Neutrophil (primary cell): ENCODE measurements around the gene F7.
A peak's percentile ranks its signal among the peaks of the same experiment; 100 is the strongest.

Experiments used
- H3K27ac ChIP-seq: fragments of 200-600 bp; sonication (generic); 2 replicates; pipeline ENCODE4 v1.5.1; 2016; ENCODE audit warnings: mild to moderate bottlenecking, moderate library complexity
- H3K27me3 ChIP-seq: fragments of 200-600 bp; sonication (generic); 2 replicates; pipeline ENCODE4 v1.6.0; 2016; ENCODE audit warnings: mild to moderate bottlenecking
- H3K36me3 ChIP-seq: fragments of 200-600 bp; sonication (generic); 2 replicates; pipeline ENCODE4 v1.5.1; 2017
- H3K4me1 ChIP-seq, 2 experiments: fragments of 200-600 bp in 1 of 2; sonication (generic) in 1 of 2; 1 replicate in 1 of 2; 2 replicates in 1 of 2; pipeline versions ENCODE4 v1.5.1 to v1.6.1; 2013 to 2016; ENCODE audit warnings: low read depth in 1 of 2, low read length in 1 of 2, mild to moderate bottlenecking in 1 of 2, moderate library complexity in 1 of 2; ENCODE audit not compliant: control insufficient read depth in 1 of 2, insufficient read depth in 1 of 2
- H3K4me3 ChIP-seq, 2 experiments: fragments of 200-600 bp in 1 of 2; sonication (generic) in 1 of 2; 1 replicate in 1 of 2; 2 replicates in 1 of 2; pipeline ENCODE4 v1.5.1; 2013 to 2016; ENCODE audit warnings: low read depth in 1 of 2, low read length in 1 of 2, mild to moderate bottlenecking in 1 of 2, moderate library complexity in 1 of 2
- H3K9me3 ChIP-seq: fragments of 200-600 bp; sonication (generic); 2 replicates; pipeline ENCODE4 v1.5.1; 2016
- TF ChIP-seq, protein P1 (sequence below): fragments of 200-600 bp; sonication (generic); IDR thresholded peaks from 2 replicates; pipeline ENCODE4 v1.5.1; 2016; ENCODE audit warnings: antibody characterized with exemption

F7 gene

GRCh38 chr13:113150550-113151365 lies 45.2 kb downstream of the F7 start:
- H3K27ac ChIP-seq: no peak overlapping the region
- H3K9me3 ChIP-seq: no peaks in the 10 kb centered on the region
- no peaks in the 10 kb centered on the region for H3K36me3 ChIP-seq
- H3K4me1 ChIP-seq: peaks cover 16 to 19% of the 10 kb centered on the region in 2 experiments
- H3K4me3 ChIP-seq: no peak overlapping the region
- peaks cover 45% of the 10 kb centered on the region for H3K27me3 ChIP-seq
- TF ChIP-seq, protein P1, sequence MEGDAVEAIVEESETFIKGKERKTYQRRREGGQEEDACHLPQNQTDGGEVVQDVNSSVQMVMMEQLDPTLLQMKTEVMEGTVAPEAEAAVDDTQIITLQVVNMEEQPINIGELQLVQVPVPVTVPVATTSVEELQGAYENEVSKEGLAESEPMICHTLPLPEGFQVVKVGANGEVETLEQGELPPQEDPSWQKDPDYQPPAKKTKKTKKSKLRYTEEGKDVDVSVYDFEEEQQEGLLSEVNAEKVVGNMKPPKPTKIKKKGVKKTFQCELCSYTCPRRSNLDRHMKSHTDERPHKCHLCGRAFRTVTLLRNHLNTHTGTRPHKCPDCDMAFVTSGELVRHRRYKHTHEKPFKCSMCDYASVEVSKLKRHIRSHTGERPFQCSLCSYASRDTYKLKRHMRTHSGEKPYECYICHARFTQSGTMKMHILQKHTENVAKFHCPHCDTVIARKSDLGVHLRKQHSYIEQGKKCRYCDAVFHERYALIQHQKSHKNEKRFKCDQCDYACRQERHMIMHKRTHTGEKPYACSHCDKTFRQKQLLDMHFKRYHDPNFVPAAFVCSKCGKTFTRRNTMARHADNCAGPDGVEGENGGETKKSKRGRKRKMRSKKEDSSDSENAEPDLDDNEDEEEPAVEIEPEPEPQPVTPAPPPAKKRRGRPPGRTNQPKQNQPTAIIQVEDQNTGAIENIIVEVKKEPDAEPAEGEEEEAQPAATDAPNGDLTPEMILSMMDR: no peak

GRCh38 chr13:113151745-113152690 lies 46.4 kb downstream of the F7 start:
- Histone ChIP-seq H3K27me3 (peaks cover 45% of the 10 kb centered on the region), H3K4me1 (peaks cover 16 to 19% of the 10 kb centered on the region in 2 experiments), H3K36me3 (no peaks in the 10 kb centered on the region), H3K9me3 (no peaks in the 10 kb centered on the region), H3K4me3 (no peak overlapping the region), H3K27ac (no peak overlapping the region)
- TF ChIP-seq, protein P1: no peak

- Histone ChIP-seq H3K4me3 (peak overlapping the region; percentile 55 to 57), H3K27ac (no peak overlapping the region), H3K4me1 (peaks cover 16 to 19% of the 10 kb centered on the region in 2 experiments), H3K9me3 (no peaks in the 10 kb centered on the region), H3K27me3 (peaks cover 48% of the 10 kb centered on the region), H3K36me3 (no peaks in the 10 kb centered on the region)
- TF ChIP-seq, protein P1: no peak
Measured at GRCh38 chr13:113152691-113152983, 47.0 kb downstream of the F7 start.

DNA sequence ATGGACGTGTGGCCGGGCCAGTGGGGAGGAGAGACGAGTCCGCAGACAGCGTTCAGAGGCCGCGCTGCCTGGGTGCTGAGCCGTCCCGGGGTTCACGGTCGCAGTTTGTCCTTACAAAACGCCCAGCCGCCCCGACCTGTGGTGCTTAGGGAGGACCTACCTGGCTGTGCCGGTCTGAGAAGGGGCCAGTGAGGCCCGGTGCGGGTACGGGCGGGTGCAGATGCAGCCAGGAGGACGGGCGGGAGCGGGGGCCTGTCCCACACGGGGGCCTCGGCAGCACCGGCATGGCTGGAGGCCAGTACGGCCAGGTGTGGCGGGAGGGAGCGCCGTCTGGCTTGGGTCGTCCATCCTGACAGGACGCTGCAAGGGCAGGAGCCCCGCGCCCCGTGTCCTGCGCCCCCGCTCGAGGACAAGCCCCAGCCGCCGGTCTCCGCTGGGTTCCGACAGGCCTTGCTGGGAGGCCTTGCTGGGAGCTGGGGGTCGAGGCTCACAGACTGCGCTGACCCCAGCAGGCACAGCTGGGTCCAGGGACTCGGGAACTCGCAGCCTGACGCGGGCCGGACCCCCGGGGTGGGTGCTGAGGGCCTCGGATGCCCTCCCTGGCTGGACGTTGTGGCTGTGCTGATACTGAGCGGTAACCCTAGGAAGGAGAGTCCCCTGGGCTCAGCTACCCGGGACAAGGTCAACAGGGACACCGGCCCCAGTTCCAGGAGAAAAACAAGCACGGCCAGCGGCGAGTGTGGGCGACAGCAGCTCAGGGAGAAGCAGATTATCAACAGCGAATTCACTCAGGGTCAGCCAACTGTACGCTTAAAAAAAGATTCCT lies 47.6 kb downstream of the F7 start:
- Histone ChIP-seq H3K27me3 (peaks cover 53% of the 10 kb centered on the region), H3K9me3 (no peaks in the 10 kb centered on the region), H3K27ac (no peak overlapping the region), H3K4me3 (peak overlapping the region; percentile 55 to 57), H3K36me3 (no peaks in the 10 kb centered on the region), H3K4me1 (peaks cover 16 to 19% of the 10 kb centered on the region in 2 experiments)
- TF ChIP-seq, protein P1: no peak
